OCI-LY3 (cell line): ENCODE results near the gene CD2AP.

Experiments used
- H2AFZ ChIP-seq: fragments of 200-600, 300-600 bp; shearing (Covaris generic); 2 replicates; pipeline ENCODE4 v1.6.0; 2014; ENCODE audit warnings: antibody characterized with exemption, low read depth, low read length
- H3K27ac ChIP-seq: fragments of 200-600, 300-600 bp; sonication (generic); 2 replicates; pipeline ENCODE4 v1.5.1; 2014; ENCODE audit warnings: mild to moderate bottlenecking, low read length, moderate library complexity, mixed read lengths
- H3K27me3 ChIP-seq: fragments of 200-600, 300-600 bp; sonication (generic); 2 replicates; pipeline ENCODE4 v1.6.1; 2014; ENCODE audit warnings: low read depth, low read length, mixed read lengths
- H3K36me3 ChIP-seq: fragments of 200-600, 300-600 bp; sonication (generic); replicated peaks from 2 replicates; pipeline ENCODE3; 2014; ENCODE audit warnings: low read depth, low read length, mixed read lengths
- H3K4me1 ChIP-seq: fragments of 300-600, 200-600 bp; sonication (generic); 2 replicates; pipeline ENCODE4 v1.6.1; 2014; ENCODE audit warnings: low read length, mixed read lengths
- H3K4me2 ChIP-seq: fragments of 200-600, 300-600 bp; sonication (generic); 2 replicates; pipeline ENCODE4 v1.6.1; 2014; ENCODE audit warnings: low read length, mixed read lengths
- H3K4me3 ChIP-seq: fragments of 300-600, 200-600 bp; sonication (generic); 2 replicates; pipeline ENCODE4 v1.5.1; 2014; ENCODE audit warnings: antibody characterized with exemption, mild to moderate bottlenecking, low read length, moderate library complexity
- H3K79me2 ChIP-seq: fragments of 300-600, 200-600 bp; shearing (Covaris generic); 2 replicates; pipeline ENCODE4 v1.6.1; 2014; ENCODE audit warnings: mild to moderate bottlenecking, low read length, mixed read lengths
- H3K9ac ChIP-seq: fragments of 300-600, 200-600 bp; shearing (Covaris generic); 2 replicates; pipeline ENCODE4 v1.6.0; 2014; ENCODE audit warnings: mild to moderate bottlenecking, low read length, moderate library complexity
- H3K9me3 ChIP-seq: fragments of 200-600, 300-600 bp; shearing (Covaris generic); 2 replicates; pipeline ENCODE4 v1.6.1; 2014; ENCODE audit warnings: low read length, mixed read lengths; ENCODE audit not compliant: insufficient read depth
- H4K20me1 ChIP-seq: fragments of 200-600, 300-600 bp; sonication (generic); 2 replicates; pipeline ENCODE4 v1.6.1; 2016; ENCODE audit warnings: low read length, mixed read lengths; ENCODE audit not compliant: insufficient read depth
- CTCF ChIP-seq: fragments of 200-600, 300-600 bp; sonication (generic); IDR thresholded peaks from 2 replicates; pipeline ENCODE4 v1.5.1; 2014; ENCODE audit warnings: antibody characterized with exemption, low read length, low read depth
- EZH2phosphoT487 ChIP-seq: fragments of 200-600 bp; shearing (Covaris generic); IDR thresholded peaks from 2 replicates; pipeline ENCODE4 v1.6.1; 2018; ENCODE audit warnings: antibody characterized with exemption, mixed run types, low read depth

CD2AP gene

GRCh38 chr6:47455533-47456209 is 21.9 kb upstream of the CD2AP start:
- TF ChIP-seq CTCF (no peak), EZH2phosphoT487 (no peak)
- H3K4me3 ChIP-seq = no peak overlapping the region
- peaks cover 35% of the 10 kb centered on the region for H3K4me1 ChIP-seq
- H3K27ac ChIP-seq = no peak overlapping the region
- no peak overlapping the region for H3K9ac ChIP-seq
- H3K4me2 ChIP-seq = 0 out of 2 replicates have a peak overlapping the region, but pooled peaks have one; percentile 10
- H2AFZ ChIP-seq = no peak overlapping the region
- H3K79me2 ChIP-seq = no peaks in the 10 kb centered on the region
- no peaks in the 10 kb centered on the region for H3K27me3 ChIP-seq
- no peaks in the 10 kb centered on the region for H3K36me3 ChIP-seq
- no peaks in the 10 kb centered on the region for H3K9me3 ChIP-seq
- H4K20me1 ChIP-seq = no peaks in the 10 kb centered on the region

- H3K4me3 ChIP-seq = no peak overlapping the region
- no peaks in the 10 kb centered on the region for H3K9me3 ChIP-seq
- no peaks in the 10 kb centered on the region for H3K27me3 ChIP-seq
- H3K4me1 ChIP-seq = peaks cover 42% of the 10 kb centered on the region
- H2AFZ ChIP-seq = no peak overlapping the region
- no peak for TF ChIP-seq EZH2phosphoT487
- TF ChIP-seq CTCF = no peak
- no peak overlapping the region for H3K27ac ChIP-seq
- H3K79me2 ChIP-seq = no peaks in the 10 kb centered on the region
- no peak overlapping the region for H3K4me2 ChIP-seq
- no peaks in the 10 kb centered on the region for H4K20me1 ChIP-seq
- no peak overlapping the region for H3K9ac ChIP-seq
- H3K36me3 ChIP-seq = no peaks in the 10 kb centered on the region
Measured at GRCh38 chr6:47456536-47456975, 21.0 kb upstream of the CD2AP start.

GRCh38 chr6:47457370-47457769 is 20.2 kb upstream of the CD2AP start:
- H3K27me3 ChIP-seq = no peaks in the 10 kb centered on the region
- no peak for TF ChIP-seq EZH2phosphoT487
- TF ChIP-seq CTCF = no peak
- H3K27ac ChIP-seq = no peak overlapping the region
- no peak overlapping the region for H2AFZ ChIP-seq
- no peak overlapping the region for H3K4me3 ChIP-seq
- peaks cover 47% of the 10 kb centered on the region for H3K4me1 ChIP-seq
- no peaks in the 10 kb centered on the region for H3K36me3 ChIP-seq
- H3K79me2 ChIP-seq = no peaks in the 10 kb centered on the region
- no peak overlapping the region for H3K9ac ChIP-seq
- H3K9me3 ChIP-seq = no peaks in the 10 kb centered on the region
- H4K20me1 ChIP-seq = no peaks in the 10 kb centered on the region
- no peak overlapping the region for H3K4me2 ChIP-seq

- Histone ChIP-seq H3K27me3 (no peaks in the 10 kb centered on the region), H2AFZ (no peak overlapping the region), H3K9ac (no peak overlapping the region), H4K20me1 (no peaks in the 10 kb centered on the region), H3K4me1 (peaks cover 30% of the 10 kb centered on the region), H3K79me2 (no peaks in the 10 kb centered on the region), H3K4me2 (no peak overlapping the region), H3K27ac (no peak overlapping the region), H3K9me3 (peaks cover 7% of the 10 kb centered on the region; the same call in 1 of the 2 replicates), H3K36me3 (no peaks in the 10 kb centered on the region), H3K4me3 (no peak overlapping the region)
- no peak for TF ChIP-seq CTCF
- no peak for TF ChIP-seq EZH2phosphoT487
Measured at GRCh38 chr6:47464052-47464451, 13.5 kb upstream of the CD2AP start.
